Mucosa of rectum (tissue), 2 donors: ENCODE data around the gene BICDL2.

Source experiments
- H3K27ac ChIP-seq, 2 donors: one replicate each; pipeline ENCODE4 v1.7.0; 2013; ENCODE audit warnings: inconsistent platforms in 2 of 2, low read depth in 2 of 2, low read length in 2 of 2
- H3K27me3 ChIP-seq, 2 donors: one replicate each; pipeline ENCODE4 v1.7.0; 2013; ENCODE audit warnings: low read length in 2 of 2; ENCODE audit not compliant: control insufficient read depth in 2 of 2, insufficient read depth in 2 of 2
- H3K36me3 ChIP-seq, 2 donors: one replicate each; pipeline ENCODE4 v1.7.0; 2013; ENCODE audit warnings: low read length in 2 of 2; ENCODE audit not compliant: control insufficient read depth in 2 of 2, insufficient read depth in 2 of 2
- H3K4me1 ChIP-seq, 2 donors: one replicate each; pipeline ENCODE4 v1.7.0; 2013; ENCODE audit warnings: low read length in 2 of 2, mild to moderate bottlenecking in 1 of 2; ENCODE audit not compliant: control insufficient read depth in 2 of 2, insufficient read depth in 2 of 2
- H3K4me3 ChIP-seq, 2 donors: one replicate each; pipeline ENCODE4 v1.7.0; 2013; ENCODE audit warnings: low read length in 2 of 2
- H3K9ac ChIP-seq, 2 donors: one replicate each; pipeline ENCODE4 v1.7.0; 2013; ENCODE audit warnings: low read length in 2 of 2, low read depth in 1 of 2, mild to moderate bottlenecking in 1 of 2
- H3K9me3 ChIP-seq, 2 donors: one replicate each; pipeline ENCODE4 v1.7.0; 2013; ENCODE audit warnings: low read length in 2 of 2; ENCODE audit not compliant: control insufficient read depth in 2 of 2
- donor health status: healthy.
- donor health status: Normal muscosa, but diverticular disease.

Gene BICDL2

GRCh38 chr16:3026003-3026378, 10.8 kb downstream of the BICDL2 start:
- Histone ChIP-seq H3K27ac (no peak overlapping the region), H3K9ac (no peak overlapping the region), H3K27me3 (peaks cover 0 to 6% of the 10 kb centered on the region in 2 donors), H3K4me3 (no peak overlapping the region), H3K4me1 (peaks cover 31 to 33% of the 10 kb centered on the region in 2 donors), H3K36me3 (peaks cover 14 to 24% of the 10 kb centered on the region in 2 donors), H3K9me3 (no peaks in the 10 kb centered on the region)

- Histone ChIP-seq H3K4me1 (peaks cover 34 to 37% of the 10 kb centered on the region in 2 donors), H3K27me3 (peaks cover 0 to 6% of the 10 kb centered on the region in 2 donors), H3K27ac (no peak overlapping the region), H3K36me3 (peaks cover 14 to 24% of the 10 kb centered on the region in 2 donors), H3K9ac (no peak overlapping the region), H3K9me3 (no peaks in the 10 kb centered on the region), H3K4me3 (no peak overlapping the region)
Observed at GRCh38 chr16:3025032-3026002, 11.4 kb downstream of the BICDL2 start.

GRCh38 chr16:3023669-3024478, 12.9 kb downstream of the BICDL2 start, which contains the start of the genes HCFC1R1 and THOC6:
Gene HCFC1R1 (minus strand): TSS chr16:3023942. CDS start chr16:3023941, 1 bp downstream.
Gene THOC6 (plus strand): TSS chr16:3024035. CDS start chr16:3024327, 292 bp downstream.
- Histone ChIP-seq H3K27ac (peak within 1 kb of the TSS; percentile 90 to 92), H3K4me3 (peak within 1 kb of the TSS; percentile 84 to 94)

GRCh38 chr16:3023415-3023668, 13.4 kb downstream of the BICDL2 start:
- H3K9me3 ChIP-seq, result no peaks in the 10 kb centered on the region
- peaks cover 11 to 16% of the 10 kb centered on the region in 2 donors for H3K36me3 ChIP-seq
- peak overlapping the region; percentile 84 to 94 for H3K4me3 ChIP-seq
- H3K27me3 ChIP-seq, result peaks cover 0 to 3% of the 10 kb centered on the region in 2 donors
- peak overlapping the region; percentile 79 to 90 for H3K9ac ChIP-seq
- peaks cover 37 to 38% of the 10 kb centered on the region in 2 donors for H3K4me1 ChIP-seq
- peak overlapping the region; percentile 90 to 92 for H3K27ac ChIP-seq

More at GRCh38 chr16:3023669-3024478, 12.9 kb downstream of the BICDL2 start, which contains the start of the genes HCFC1R1 and THOC6:
- Histone ChIP-seq H3K27me3 (peaks cover 0 to under 1% of the 10 kb centered on the region in 2 donors), H3K9me3 (no peaks in the 10 kb centered on the region), H3K9ac (peak within 1 kb of the TSS; percentile 79 to 90), H3K4me1 (peaks cover 36 to 40% of the 10 kb centered on the region in 2 donors), H3K36me3 (peaks cover 11 to 17% of the 10 kb centered on the region in 2 donors)

GRCh38 chr16:3022684-3023414, 13.9 kb downstream of the BICDL2 start:
- Histone ChIP-seq H3K36me3 (peaks cover 11 to 16% of the 10 kb centered on the region in 2 donors), H3K4me3 (peak overlapping the region; percentile 84 to 94), H3K9me3 (no peaks in the 10 kb centered on the region), H3K27me3 (peaks cover 0 to 5% of the 10 kb centered on the region in 2 donors), H3K9ac (peak overlapping the region; percentile 32 to 90), H3K27ac (peak overlapping the region; percentile 90 to 92), H3K4me1 (peaks cover 38 to 40% of the 10 kb centered on the region in 2 donors)

GRCh38 chr16:3022208-3022683, 14.5 kb downstream of the BICDL2 start:
- peaks cover 11 to 14% of the 10 kb centered on the region in 2 donors for H3K36me3 ChIP-seq
- H3K27me3 ChIP-seq, result peaks cover 0 to 5% of the 10 kb centered on the region in 2 donors
- peak overlapping the region; percentile 42 to 94 for H3K4me3 ChIP-seq
- peak overlapping the region in 1 of 2 donors; percentile 90 for H3K9ac ChIP-seq
- H3K9me3 ChIP-seq, result no peaks in the 10 kb centered on the region
- peaks cover 36 to 37% of the 10 kb centered on the region in 2 donors for H3K4me1 ChIP-seq
- H3K27ac ChIP-seq, result peak overlapping the region; percentile 90 to 92

- Histone ChIP-seq H3K4me1 (peaks cover 36 to 37% of the 10 kb centered on the region in 2 donors), H3K9ac (peak overlapping the region in 1 of 2 donors; percentile 84), H3K36me3 (peaks cover 5 to 7% of the 10 kb centered on the region in 2 donors)
Observed at GRCh38 chr16:3021449-3022207, 15.1 kb downstream of the BICDL2 start.

GRCh38 chr16:3020604-3021448, 15.9 kb downstream of the BICDL2 start:
- Histone ChIP-seq H3K27ac (peak overlapping the region; percentile 79 to 90), H3K4me3 (peak overlapping the region; percentile 75 to 84), H3K27me3 (peaks cover 0 to 5% of the 10 kb centered on the region in 2 donors), H3K9ac (peak overlapping the region; percentile 68 to 84), H3K4me1 (peaks cover 36 to 37% of the 10 kb centered on the region in 2 donors), H3K9me3 (no peaks in the 10 kb centered on the region), H3K36me3 (no peaks in the 10 kb centered on the region)

More at GRCh38 chr16:3021449-3022207, 15.1 kb downstream of the BICDL2 start:
- H3K9me3 ChIP-seq, result no peaks in the 10 kb centered on the region
- peak overlapping the region; percentile 65 to 84 for H3K4me3 ChIP-seq
- peaks cover 0 to 5% of the 10 kb centered on the region in 2 donors for H3K27me3 ChIP-seq
- H3K27ac ChIP-seq, result peak overlapping the region; percentile 79 to 90
